Fibroblast of mammary gland (primary cell): ENCODE measurements around the gene EGFLAM.

ENCODE experiments used
- DNase-seq: peaks from one replicate; pipeline ENCODE4 v3.0.0-alpha.2; 2010; ENCODE audit warnings: low read depth
- H3K4me3 ChIP-seq: 2 replicates; pipeline ENCODE4 v1.5.1; 2011; ENCODE audit warnings: low read depth, mild to moderate bottlenecking, low read length, moderate library complexity; ENCODE audit not compliant: control insufficient read depth
- TF ChIP-seq, protein P1 (sequence below): conservative IDR thresholded peaks from 2 replicates; pipeline ENCODE4 v1.5.1; 2011; ENCODE audit warnings: low read depth, low read length, inconsistent platforms; ENCODE audit not compliant: control insufficient read depth, insufficient read depth

The EGFLAM gene

DNA sequence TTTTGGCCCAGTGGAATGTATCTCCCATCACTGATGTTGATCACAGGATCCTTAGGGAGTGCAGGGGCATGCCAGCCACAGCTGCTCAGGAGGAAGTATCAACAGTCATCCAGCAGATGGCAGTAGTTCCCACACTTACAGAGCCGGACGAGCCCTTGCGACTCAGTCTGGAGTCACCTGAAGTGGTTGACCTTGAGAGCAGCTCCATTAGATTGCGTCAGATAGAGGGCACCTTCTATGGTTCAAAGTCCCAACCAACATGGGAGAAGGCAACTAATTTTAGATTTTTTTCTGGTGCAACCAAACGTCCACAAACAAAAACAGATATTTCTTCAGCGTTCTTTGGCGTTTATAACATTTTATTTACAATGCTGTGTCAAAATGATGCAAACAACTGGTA is 124.5 kb downstream of the EGFLAM start:
- H3K4me3 ChIP-seq, result no peak overlapping the region
- TF ChIP-seq, protein P1, sequence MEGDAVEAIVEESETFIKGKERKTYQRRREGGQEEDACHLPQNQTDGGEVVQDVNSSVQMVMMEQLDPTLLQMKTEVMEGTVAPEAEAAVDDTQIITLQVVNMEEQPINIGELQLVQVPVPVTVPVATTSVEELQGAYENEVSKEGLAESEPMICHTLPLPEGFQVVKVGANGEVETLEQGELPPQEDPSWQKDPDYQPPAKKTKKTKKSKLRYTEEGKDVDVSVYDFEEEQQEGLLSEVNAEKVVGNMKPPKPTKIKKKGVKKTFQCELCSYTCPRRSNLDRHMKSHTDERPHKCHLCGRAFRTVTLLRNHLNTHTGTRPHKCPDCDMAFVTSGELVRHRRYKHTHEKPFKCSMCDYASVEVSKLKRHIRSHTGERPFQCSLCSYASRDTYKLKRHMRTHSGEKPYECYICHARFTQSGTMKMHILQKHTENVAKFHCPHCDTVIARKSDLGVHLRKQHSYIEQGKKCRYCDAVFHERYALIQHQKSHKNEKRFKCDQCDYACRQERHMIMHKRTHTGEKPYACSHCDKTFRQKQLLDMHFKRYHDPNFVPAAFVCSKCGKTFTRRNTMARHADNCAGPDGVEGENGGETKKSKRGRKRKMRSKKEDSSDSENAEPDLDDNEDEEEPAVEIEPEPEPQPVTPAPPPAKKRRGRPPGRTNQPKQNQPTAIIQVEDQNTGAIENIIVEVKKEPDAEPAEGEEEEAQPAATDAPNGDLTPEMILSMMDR, result peak; percentile 88
- peak; percentile 73 for DNase-seq

- no peak for DNase-seq
- TF ChIP-seq, protein P1, result no peak
- no peak overlapping the region for H3K4me3 ChIP-seq
Measured at GRCh38 chr5:38383701-38384100, 125.3 kb downstream of the EGFLAM start.

DNA sequence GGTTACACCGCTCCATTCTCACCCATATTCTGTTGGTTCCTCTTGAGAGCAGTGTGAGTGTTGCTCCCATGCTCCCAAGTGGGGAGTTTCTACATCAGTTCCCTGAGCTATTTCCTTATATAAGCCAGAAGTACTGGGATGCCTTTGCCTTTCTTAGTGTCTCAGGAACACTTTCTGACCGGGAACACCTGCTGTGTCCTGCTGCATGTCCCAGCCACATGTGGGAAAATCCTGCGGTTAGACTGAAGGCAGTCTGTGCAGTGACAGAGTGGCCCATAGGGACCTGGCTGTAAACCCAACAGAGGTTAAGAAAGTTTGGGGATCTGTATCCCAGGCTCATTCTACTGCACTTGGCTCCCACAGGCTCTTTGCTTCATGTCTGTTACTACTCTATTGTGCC is 126.0 kb downstream of the EGFLAM start:
- no peak for DNase-seq
- TF ChIP-seq, protein P1, result no peak
- no peak overlapping the region for H3K4me3 ChIP-seq

GRCh38 chr5:38387161-38387560 is 128.8 kb downstream of the EGFLAM start:
- DNase-seq, result no peak
- no peak overlapping the region for H3K4me3 ChIP-seq
- TF ChIP-seq, protein P1, result no peak

DNA sequence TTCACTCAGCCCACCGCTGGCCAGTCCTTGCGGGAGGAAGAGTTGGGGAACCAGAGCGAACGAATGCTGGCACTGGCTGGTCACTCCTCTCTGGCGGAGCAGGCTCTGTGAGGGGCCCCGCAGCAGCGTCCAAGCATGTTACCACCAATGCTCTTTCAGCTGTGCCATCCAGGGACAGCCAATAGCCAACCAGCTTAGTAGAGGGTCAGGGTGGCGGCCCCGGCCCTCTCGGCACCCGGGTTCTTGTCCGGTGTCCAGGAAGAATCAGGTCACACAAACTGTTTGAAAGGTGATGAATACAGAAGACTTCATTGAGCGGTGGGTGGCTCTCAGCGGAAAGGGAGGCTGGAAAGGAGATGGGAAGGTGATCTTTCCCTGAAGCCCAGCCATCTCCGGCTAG is 135.3 kb downstream of the EGFLAM start:
- no peak overlapping the region for H3K4me3 ChIP-seq
- no peak for DNase-seq
- TF ChIP-seq, protein P1, result no peak

- H3K4me3 ChIP-seq, result no peak overlapping the region
- no peak for DNase-seq
- TF ChIP-seq, protein P1, result no peak
Measured at GRCh38 chr5:38396766-38397165, 138.4 kb downstream of the EGFLAM start.

DNA sequence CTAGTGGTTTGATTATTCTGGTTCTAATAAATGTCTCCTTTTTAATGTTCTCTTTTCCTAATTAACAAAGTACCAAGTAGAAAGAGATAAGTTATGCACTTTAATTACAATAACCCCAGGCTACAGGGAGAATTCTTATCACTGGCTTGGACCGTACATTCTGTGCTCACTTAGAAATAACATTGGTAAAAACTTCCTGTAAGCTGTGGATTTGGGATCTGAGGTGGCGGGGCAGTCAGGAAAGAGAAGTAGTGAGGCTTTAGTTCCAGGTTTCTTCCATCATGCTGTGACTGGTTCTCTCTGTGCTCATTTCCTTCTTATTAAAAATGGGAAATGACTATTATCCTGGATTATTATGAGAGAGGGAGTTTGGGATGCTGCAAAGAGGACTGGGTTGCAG is 142.0 kb downstream of the EGFLAM start:
- no peak for DNase-seq
- TF ChIP-seq, protein P1, result no peak
- no peak overlapping the region for H3K4me3 ChIP-seq
